ENCODE measurements around the gene ITGB1BP1. TPM values are rescaled to one million over a fixed set of nuclear protein-coding genes. Genes with fewer than 3 reads are reported as not detected.
"Not testable (repeated sequence)": the region's sequence is repeated elsewhere in the genome, so short reads cannot be mapped to it uniquely, and the experiment has no call there.

Gene ITGB1BP1
- total RNA-seq, 1 donor from 2014 or later = 45.7 TPM

DNA sequence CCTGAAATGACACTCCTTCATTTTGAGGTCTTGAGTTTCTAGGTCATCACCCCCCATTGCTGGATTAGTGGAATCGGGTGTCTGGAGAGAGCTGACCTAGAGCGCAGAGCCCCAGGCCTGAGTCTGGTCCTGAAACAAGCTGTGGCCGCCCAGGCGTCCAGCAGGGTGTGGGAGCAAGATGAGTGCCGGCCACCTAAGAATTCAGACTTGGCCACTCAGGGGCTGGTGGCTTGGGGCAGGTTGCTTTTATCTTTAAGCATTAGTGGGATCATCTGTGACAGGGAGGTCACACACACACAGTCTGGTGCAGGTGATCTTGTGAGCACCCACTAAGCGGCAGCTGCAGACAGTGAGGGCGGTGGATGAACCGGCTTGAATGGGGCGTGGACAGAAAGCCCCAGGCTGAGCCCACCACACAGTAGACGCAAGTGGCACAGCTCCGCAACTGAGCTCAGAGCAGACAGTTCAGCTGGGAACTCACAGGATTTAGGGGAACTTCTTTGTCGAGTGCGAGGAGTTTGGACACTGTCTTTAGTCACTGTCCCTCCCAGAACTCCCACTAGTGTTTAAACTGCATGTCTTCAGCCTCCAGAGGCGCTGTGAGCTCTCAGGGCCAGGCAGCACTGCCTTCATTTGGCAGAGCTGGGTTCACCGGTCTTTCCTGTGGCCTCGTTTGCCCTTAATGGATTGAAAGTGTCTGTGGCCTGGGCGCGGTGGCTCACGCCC lies 21.5 kb downstream of the ITGB1BP1 start:
- FAIRE-seq (no peak), DNase-seq (ENCODE audit: low spot score in 2 of 2) (no peak)

- DNase-seq (ENCODE audit: low spot score in 2 of 2) = no peak
- no peak for FAIRE-seq
Measured at GRCh38 chr2:9401059-9401547, 22.2 kb downstream of the ITGB1BP1 start.

DNA sequence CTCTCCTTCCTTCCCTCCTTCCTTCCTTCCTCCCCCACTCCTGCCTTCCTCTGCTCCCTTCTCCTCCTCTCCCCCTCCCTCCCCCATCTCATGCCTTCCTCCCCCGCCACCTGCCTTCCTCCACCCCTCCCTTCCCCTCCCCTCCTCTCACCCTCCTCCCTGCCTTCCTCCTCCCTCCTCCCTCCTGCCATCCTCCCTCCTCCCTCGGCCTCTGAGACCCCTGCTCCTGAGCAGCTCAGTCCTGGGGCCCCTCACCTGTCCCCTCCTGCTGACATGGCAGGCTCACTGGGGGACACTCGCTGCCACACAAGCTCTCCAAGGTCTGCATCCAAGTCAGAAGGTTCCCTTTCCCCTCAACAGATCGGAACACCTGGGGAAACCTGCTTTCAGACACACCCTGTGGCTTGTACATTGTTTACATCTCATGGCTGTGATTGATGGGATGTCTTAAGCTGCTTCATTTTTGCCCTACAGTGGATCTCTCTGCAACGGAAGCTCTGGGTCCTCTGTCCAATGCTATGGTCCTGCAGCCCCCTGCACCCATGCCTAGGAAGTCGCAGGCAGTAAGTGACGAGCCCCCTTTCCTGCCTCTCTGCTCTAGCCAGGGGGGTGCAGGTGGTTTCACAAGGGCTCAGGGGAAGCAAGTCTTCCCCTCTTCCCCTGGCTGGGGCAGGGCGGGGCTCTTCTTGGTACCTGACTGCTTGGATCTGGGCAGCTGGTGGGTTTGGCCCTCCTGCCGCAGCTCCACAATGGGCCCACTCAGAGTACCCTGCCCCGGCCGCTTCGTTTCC lies 22.9 kb downstream of the ITGB1BP1 start:
- FAIRE-seq (no peak), DNase-seq (ENCODE audit: low spot score in 2 of 2) (no peak)

GRCh38 chr2:9398881-9399780 lies 24.2 kb downstream of the ITGB1BP1 start:
- DNase-seq (ENCODE audit: low spot score in 2 of 2) (no peak), FAIRE-seq (no peak)

- DNase-seq (ENCODE audit: low spot score in 2 of 2); FAIRE-seq: not testable (repeated sequence)
Measured at GRCh38 chr2:9398251-9398650, 25.1 kb downstream of the ITGB1BP1 start.

DNA sequence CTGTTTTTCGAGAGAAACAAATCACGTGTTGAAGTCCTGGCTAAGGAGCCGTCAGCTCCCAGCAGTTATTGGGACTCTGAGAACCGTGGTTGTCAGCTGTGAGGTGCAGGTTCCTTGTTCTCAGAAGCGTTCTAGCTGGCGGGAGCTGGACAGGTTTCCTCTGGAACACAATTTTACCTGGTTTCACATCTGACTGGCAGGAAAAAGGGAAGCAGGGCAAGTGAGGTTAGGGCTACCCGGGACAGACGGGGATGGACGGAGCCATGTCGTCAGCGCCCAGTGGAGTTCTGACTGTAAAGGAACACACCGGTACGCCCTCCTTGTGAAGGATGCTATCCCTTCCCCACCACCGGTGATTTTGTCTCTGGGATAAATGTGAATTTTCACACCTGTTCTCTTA lies 26.1 kb downstream of the ITGB1BP1 start:
- FAIRE-seq (no peak), DNase-seq (ENCODE audit: low spot score in 2 of 2) (no peak)

DNA sequence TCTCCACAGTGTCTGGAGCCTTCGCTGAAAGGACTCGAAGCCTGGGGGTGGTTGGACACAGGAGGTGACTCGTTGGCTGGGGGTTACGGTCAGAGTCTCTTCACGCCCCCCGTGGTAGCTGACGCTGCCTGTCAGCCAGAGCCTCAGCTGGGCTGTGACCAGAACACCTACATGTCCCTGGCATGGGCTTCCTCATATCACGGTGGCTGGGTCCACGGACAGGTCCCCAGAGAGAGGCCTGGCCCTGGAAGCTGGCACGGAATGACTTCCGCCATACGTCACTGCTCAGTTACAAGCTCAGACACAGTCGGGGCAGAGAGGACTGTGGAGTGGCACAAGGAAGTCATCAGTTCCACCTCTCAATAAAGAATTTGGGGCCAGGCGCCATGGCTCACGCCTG lies 28.5 kb downstream of the ITGB1BP1 start:
- FAIRE-seq = no peak

GRCh38 chr2:9392898-9393765 lies 30.2 kb downstream of the ITGB1BP1 start:
- DNase-seq (ENCODE audit: low spot score in 2 of 2) (no peak), FAIRE-seq (no peak)

More for the DNA sequence above, 28.5 kb downstream of the ITGB1BP1 start:
- DNase-seq (ENCODE audit: low spot score in 2 of 2) = no peak

GRCh38 chr2:9391961-9392720 lies 31.2 kb downstream of the ITGB1BP1 start:
- no peak for DNase-seq (ENCODE audit: low spot score in 2 of 2)
- no peak for FAIRE-seq

DNA sequence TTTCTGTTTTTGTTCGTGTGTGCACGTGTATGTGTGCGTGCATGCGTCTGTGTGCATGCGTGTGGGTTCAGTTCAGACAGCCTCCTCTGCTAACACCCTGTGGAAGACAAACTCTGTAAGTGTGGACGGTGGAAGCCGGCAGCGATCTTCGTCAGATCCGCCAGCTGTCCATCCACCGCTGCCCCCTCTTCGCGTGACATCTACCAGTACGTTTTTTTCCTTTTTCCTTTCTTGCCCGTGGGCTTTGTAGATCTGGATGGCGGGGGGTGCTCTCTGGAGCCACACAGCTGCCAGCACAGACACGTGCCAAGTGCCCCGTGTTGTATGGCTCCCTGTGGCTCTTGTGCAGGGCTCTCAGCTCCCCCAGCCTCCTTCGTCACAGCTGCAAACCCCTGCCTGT lies 32.3 kb downstream of the ITGB1BP1 start:
- FAIRE-seq (no peak), DNase-seq (ENCODE audit: low spot score in 2 of 2) (no peak)

DNA sequence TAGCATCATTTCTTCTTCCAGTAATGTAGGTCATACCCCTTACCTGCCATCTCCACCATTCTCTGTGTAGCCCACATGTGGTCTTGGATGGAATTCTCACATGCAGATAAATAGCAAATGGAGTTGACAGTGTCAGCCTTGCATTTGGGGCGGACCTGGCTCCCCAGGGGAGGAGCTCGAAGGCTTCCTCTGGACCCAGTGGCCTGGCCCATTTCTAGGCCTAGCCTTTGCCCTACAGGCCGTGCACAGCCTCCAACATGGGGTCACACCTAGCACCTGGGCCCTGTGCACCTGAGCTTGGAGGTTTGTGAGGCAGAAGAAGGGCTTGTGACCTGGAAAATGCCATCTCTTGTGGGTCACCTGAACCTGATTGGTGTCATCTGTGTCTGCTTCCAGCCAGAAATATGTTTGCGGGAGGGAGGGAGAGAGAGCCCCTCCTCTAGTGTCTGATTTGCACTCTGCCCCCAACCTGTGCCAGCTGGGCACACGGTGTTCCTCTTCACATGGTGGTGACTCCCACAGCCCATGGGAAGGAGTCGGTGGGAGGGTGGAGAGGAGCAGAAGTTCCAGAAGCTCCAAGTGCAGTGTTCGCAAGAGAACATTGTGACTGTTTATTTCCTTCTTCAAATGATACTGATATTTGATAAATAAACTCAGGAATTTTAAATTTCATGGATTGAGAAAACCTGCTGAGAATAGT lies 33.0 kb downstream of the ITGB1BP1 start:
- FAIRE-seq (no peak), DNase-seq (ENCODE audit: low spot score in 2 of 2) (no peak)

GRCh38 chr2:9388950-9389911 lies 34.1 kb downstream of the ITGB1BP1 start:
- FAIRE-seq (no peak), DNase-seq (ENCODE audit: low spot score in 2 of 2) (no peak)

- no peak for FAIRE-seq
- no peak for DNase-seq (ENCODE audit: low spot score in 2 of 2)
Measured at GRCh38 chr2:9388199-9388681, 35.1 kb downstream of the ITGB1BP1 start.

- no peak for FAIRE-seq
- no peak for DNase-seq (ENCODE audit: low spot score in 2 of 2)
Measured at GRCh38 chr2:9385841-9386240, 37.5 kb downstream of the ITGB1BP1 start.

- no peak for DNase-seq (ENCODE audit: low spot score in 2 of 2)
- no peak for FAIRE-seq
Measured at GRCh38 chr2:9384521-9384920, 38.8 kb downstream of the ITGB1BP1 start.

GRCh38 chr2:9382604-9383235 lies 40.6 kb downstream of the ITGB1BP1 start:
- DNase-seq (ENCODE audit: low spot score in 2 of 2) (no peak), FAIRE-seq (no peak)
